Mesenchymal stem cell (in vitro differentiated cells and primary cell): ENCODE data around the gene DIP2B.

Experiments used
- DNase-seq: peaks from one replicate; pipeline ENCODE4 v3.0.0-alpha.2; 2013
- H2AFZ ChIP-seq: one replicate; pipeline ENCODE4 v1.6.1; 2013; ENCODE audit warnings: low read depth, mild to moderate bottlenecking, control low read depth, inconsistent platforms, low read length, moderate library complexity
- H2AK5ac ChIP-seq: 2 replicates; pipeline ENCODE4 v1.6.1; 2013; ENCODE audit warnings: low read length, moderate library complexity, mild to moderate bottlenecking, inconsistent platforms; ENCODE audit not compliant: severe bottlenecking
- H2BK120ac ChIP-seq: one replicate; pipeline ENCODE4 v1.6.1; 2013; ENCODE audit warnings: low read depth, mild to moderate bottlenecking, inconsistent platforms, low read length, moderate library complexity
- H2BK12ac ChIP-seq, 2 experiments: one replicate each; pipeline ENCODE4 v1.6.1; 2013; ENCODE audit warnings: inconsistent platforms in 2 of 2, low read length in 2 of 2, mild to moderate bottlenecking in 2 of 2, moderate library complexity in 2 of 2, control low read depth in 1 of 2
- H2BK15ac ChIP-seq: one replicate; pipeline ENCODE4 v1.6.1; 2013; ENCODE audit warnings: mild to moderate bottlenecking, low read depth, inconsistent platforms; ENCODE audit not compliant: poor library complexity, severe bottlenecking
- H2BK5ac ChIP-seq: 2 replicates; pipeline ENCODE4 v1.6.1; 2013; ENCODE audit warnings: low read depth, mild to moderate bottlenecking, low read length, control low read depth, inconsistent platforms; ENCODE audit not compliant: poor library complexity, severe bottlenecking
- H3K14ac ChIP-seq, 2 experiments: one replicate each; pipeline ENCODE4 v1.6.1; 2013; ENCODE audit warnings: inconsistent platforms in 2 of 2, low read length in 2 of 2, control low read depth in 1 of 2, mild to moderate bottlenecking in 1 of 2, moderate library complexity in 1 of 2
- H3K18ac ChIP-seq, 2 experiments: one replicate each; pipeline ENCODE4 v1.6.1; 2013; ENCODE audit warnings: inconsistent platforms in 2 of 2, low read length in 2 of 2, control low read depth in 1 of 2, low read depth in 1 of 2, mild to moderate bottlenecking in 1 of 2
- H3K23ac ChIP-seq, 2 experiments: one replicate each; pipeline ENCODE4 v1.6.1; 2013; ENCODE audit warnings: inconsistent platforms in 2 of 2, low read length in 2 of 2, mild to moderate bottlenecking in 2 of 2, moderate library complexity in 2 of 2, control low read depth in 1 of 2
- H3K27ac ChIP-seq: 2 replicates; pipeline ENCODE4 v1.5.1; 2013; ENCODE audit warnings: mild to moderate bottlenecking, moderate library complexity, low read length, control low read depth, inconsistent platforms; ENCODE audit not compliant: poor library complexity, severe bottlenecking
- H3K27me3 ChIP-seq, 2 experiments: 2 replicates each; pipeline versions ENCODE4 v1.6.1 to v1.7.0; 2013; ENCODE audit warnings: low read length in 2 of 2, mild to moderate bottlenecking in 2 of 2, moderate library complexity in 2 of 2, control low read depth in 1 of 2, inconsistent platforms in 1 of 2; ENCODE audit not compliant: control insufficient read depth in 1 of 2, insufficient read depth in 1 of 2
- H3K36me3 ChIP-seq, 2 experiments: 2 replicates each; pipeline versions ENCODE4 v1.6.1 to v1.7.0; 2013; ENCODE audit warnings: low read length in 2 of 2, control low read depth in 1 of 2, inconsistent platforms in 1 of 2, low read depth in 1 of 2, mild to moderate bottlenecking in 1 of 2; ENCODE audit not compliant: insufficient read depth in 2 of 2, control insufficient read depth in 1 of 2
- H3K4ac ChIP-seq, 2 experiments: one replicate each; pipeline ENCODE4 v1.6.1; 2013; ENCODE audit warnings: inconsistent platforms in 2 of 2, low read length in 2 of 2, mild to moderate bottlenecking in 2 of 2, moderate library complexity in 2 of 2, control low read depth in 1 of 2, low read depth in 1 of 2
- H3K4me1 ChIP-seq: 2 replicates; pipeline ENCODE4 v1.6.1; 2013; ENCODE audit warnings: low read depth, low read length, control low read depth; ENCODE audit not compliant: control insufficient read depth, insufficient read depth
- H3K4me2 ChIP-seq: 2 replicates; pipeline ENCODE4 v1.6.1; 2013; ENCODE audit warnings: low read length, mild to moderate bottlenecking, inconsistent platforms; ENCODE audit not compliant: poor library complexity, severe bottlenecking
- H3K4me3 ChIP-seq, 2 experiments: 2 replicates each; pipeline versions ENCODE4 v1.5.1 to v1.7.0; 2013; ENCODE audit warnings: low read length in 2 of 2, mild to moderate bottlenecking in 2 of 2, control low read depth in 1 of 2, low read depth in 1 of 2; ENCODE audit not compliant: insufficient read depth in 1 of 2
- H3K79me1 ChIP-seq: replicated peaks from 2 replicates; pipeline ENCODE4 v1.6.1; 2013; ENCODE audit warnings: mild to moderate bottlenecking, control low read depth, low read length, inconsistent platforms; ENCODE audit not compliant: poor library complexity, severe bottlenecking
- H3K9ac ChIP-seq: 2 replicates; pipeline ENCODE4 v1.7.0; 2013; ENCODE audit warnings: mild to moderate bottlenecking, low read length, moderate library complexity
- H3K9me3 ChIP-seq: 2 replicates; pipeline ENCODE4 v1.7.0; 2013; ENCODE audit warnings: mild to moderate bottlenecking, low read length; ENCODE audit not compliant: control insufficient read depth
- H4K8ac ChIP-seq: one replicate; pipeline ENCODE4 v1.6.1; 2013; ENCODE audit warnings: inconsistent platforms, mild to moderate bottlenecking, low read length, moderate library complexity
- H4K91ac ChIP-seq: one replicate; pipeline ENCODE4 v1.6.1; 2013; ENCODE audit warnings: mild to moderate bottlenecking, low read length, inconsistent platforms
- WGBS: methylation state at CpG from one replicate; pipeline ENCODE4 v1.1.7; 2013; ENCODE audit warnings: mixed read lengths; 5-methylcytosine and 5-hydroxymethylcytosine counted together

Gene DIP2B

GRCh38 chr12:50527359-50527726 is 22.6 kb downstream of the DIP2B start:
- Histone ChIP-seq H2BK15ac (no peak overlapping the region), H3K23ac (no peak overlapping the region), H2AK5ac (no peak overlapping the region), H3K27me3 (no peaks in the 10 kb centered on the region), H3K14ac (no peak overlapping the region), H2BK120ac (no peak overlapping the region), H3K4ac (no peak overlapping the region), H2BK12ac (no peak overlapping the region), H3K27ac (no peak overlapping the region), H3K79me1 (peaks cover 39% of the 10 kb centered on the region), H3K4me1 (no peaks in the 10 kb centered on the region), H4K8ac (no peak overlapping the region), H3K4me2 (no peak overlapping the region), H2AFZ (no peak overlapping the region), H3K18ac (no peak overlapping the region), H3K36me3 (no peaks in the 10 kb centered on the region), H3K9ac (no peak overlapping the region), H2BK5ac (no peak overlapping the region), H3K4me3 (no peak overlapping the region), H4K91ac (no peak overlapping the region), H3K9me3 (no peaks in the 10 kb centered on the region)
- WGBS, result 96% methylated on average over 3 of the region's 5 CpGs
- no peak for DNase-seq

- Histone ChIP-seq H2BK120ac (no peak overlapping the region), H3K79me1 (peaks cover 42% of the 10 kb centered on the region), H3K36me3 (no peaks in the 10 kb centered on the region), H2AK5ac (no peak overlapping the region), H4K8ac (no peak overlapping the region), H3K4ac (no peak overlapping the region), H2AFZ (no peak overlapping the region), H3K9ac (no peak overlapping the region), H3K23ac (no peak overlapping the region), H3K18ac (no peak overlapping the region), H2BK12ac (no peak overlapping the region), H3K9me3 (no peaks in the 10 kb centered on the region), H3K27ac (no peak overlapping the region), H3K4me3 (no peak overlapping the region), H3K4me2 (no peak overlapping the region), H3K27me3 (no peaks in the 10 kb centered on the region), H2BK5ac (no peak overlapping the region), H3K14ac (no peak overlapping the region), H4K91ac (no peak overlapping the region), H2BK15ac (no peak overlapping the region), H3K4me1 (peaks cover 6% of the 10 kb centered on the region)
- DNase-seq, result no peak
- WGBS, result 86% methylated on average over 1 of the region's 1 CpG
Observed at GRCh38 chr12:50528800-50529199, 24.0 kb downstream of the DIP2B start.

- H3K4me1 ChIP-seq, result peaks cover 6% of the 10 kb centered on the region
Observed at GRCh38 chr12:50529345-50529744, 24.6 kb downstream of the DIP2B start.

GRCh38 chr12:50530532-50530931 is 25.7 kb downstream of the DIP2B start:
- Histone ChIP-seq H3K23ac (no peak overlapping the region), H3K14ac (no peak overlapping the region), H3K27ac (no peak overlapping the region), H3K4ac (no peak overlapping the region), H3K79me1 (peaks cover 32% of the 10 kb centered on the region), H2BK12ac (no peak overlapping the region), H3K9ac (no peak overlapping the region), H2AFZ (no peak overlapping the region), H2BK120ac (no peak overlapping the region), H3K4me2 (no peak overlapping the region), H4K8ac (no peak overlapping the region), H4K91ac (no peak overlapping the region), H3K4me3 (no peak overlapping the region), H3K18ac (no peak overlapping the region), H3K36me3 (no peaks in the 10 kb centered on the region), H2AK5ac (no peak overlapping the region), H3K9me3 (no peaks in the 10 kb centered on the region), H3K27me3 (no peaks in the 10 kb centered on the region), H2BK15ac (no peak overlapping the region), H3K4me1 (peaks cover 6% of the 10 kb centered on the region), H2BK5ac (no peak overlapping the region)
- over 99% methylated on average over 2 of the region's 2 CpGs for WGBS
- DNase-seq, result no peak

More at GRCh38 chr12:50529345-50529744, 24.6 kb downstream of the DIP2B start:
- Histone ChIP-seq H3K27me3 (no peaks in the 10 kb centered on the region), H3K4me2 (no peak overlapping the region), H3K79me1 (peaks cover 38% of the 10 kb centered on the region), H3K36me3 (no peaks in the 10 kb centered on the region), H2AFZ (no peak overlapping the region), H3K14ac (no peak overlapping the region), H2BK12ac (no peak overlapping the region), H2BK15ac (no peak overlapping the region), H2BK120ac (no peak overlapping the region), H4K8ac (no peak overlapping the region), H2AK5ac (no peak overlapping the region), H2BK5ac (no peak overlapping the region), H3K27ac (no peak overlapping the region), H3K9me3 (no peaks in the 10 kb centered on the region), H3K23ac (no peak overlapping the region), H3K4ac (no peak overlapping the region), H3K4me3 (no peak overlapping the region), H3K18ac (no peak overlapping the region), H4K91ac (no peak overlapping the region), H3K9ac (no peak overlapping the region)
- DNase-seq, result no peak
- WGBS, result 89% methylated on average over 3 of the region's 3 CpGs
